CD8-positive, alpha-beta memory T cell (primary cell): Measurements from ENCODE around the gene CALCOCO2. TPM values are rescaled to one million over a fixed set of nuclear protein-coding genes. Genes with fewer than 3 reads are reported as not detected.
"Not testable (repeated sequence)": the region's sequence is repeated elsewhere in the genome, so short reads cannot be mapped to it uniquely, and the experiment has no call there.

ENCODE experiments used
- CTCF ChIA-PET: fragments of 350-600 bp; sonication (Branson Sonifier 250); formaldehyde crosslinking; loops from one replicate; lab custom pipeline; 2021; ENCODE audit warnings: antibody characterized with exemption; lab: Charles Lee
- POLR2A ChIA-PET: fragments of 350-600 bp; sonication (Branson Sonifier 250); formaldehyde crosslinking; loops from one replicate; lab custom pipeline; 2021; ENCODE audit warnings: antibody characterized with exemption; lab: Charles Lee
- DNase-seq, 5 donors: peaks; one replicate each; pipeline versions ENCODE4 v3.0.0 to v3.0.0-alpha.2; 2020 to 2022; ENCODE audit warnings: mixed read lengths in 1 of 5
- H3K27ac ChIP-seq: one replicate; pipeline ENCODE4 v1.7.0; 2013; ENCODE audit warnings: low read depth, mild to moderate bottlenecking, low read length, moderate library complexity
- H3K27me3 ChIP-seq: 2 replicates; pipeline ENCODE4 v1.7.0; 2013; ENCODE audit warnings: low read length, mild to moderate bottlenecking; ENCODE audit not compliant: insufficient read depth, poor library complexity, severe bottlenecking
- H3K36me3 ChIP-seq: 2 replicates; pipeline ENCODE4 v1.7.0; 2013; ENCODE audit warnings: mild to moderate bottlenecking, low read length, moderate library complexity; ENCODE audit not compliant: insufficient read depth
- H3K4me1 ChIP-seq: 2 replicates; pipeline ENCODE4 v1.7.0; 2013; ENCODE audit warnings: mild to moderate bottlenecking, low read length, moderate library complexity; ENCODE audit not compliant: insufficient read depth
- H3K4me3 ChIP-seq: 2 replicates; pipeline ENCODE4 v1.7.0; 2013; ENCODE audit warnings: mild to moderate bottlenecking, low read length
- H3K9me3 ChIP-seq: 2 replicates; pipeline ENCODE4 v1.7.0; 2013; ENCODE audit warnings: mild to moderate bottlenecking, low read length
- H3K27ac Mint-ChIP-seq, 8 donors: one replicate each; pipeline ENCODE4 v1.8.0; 2020 to 2021; ENCODE audit warnings: mixed read lengths in 8 of 8, mild to moderate bottlenecking in 6 of 8, inconsistent platforms in 3 of 8, moderate library complexity in 3 of 8
- H3K27me3 Mint-ChIP-seq, 2 donors: one replicate each; pipeline ENCODE4 v1.8.0; 2020 to 2021; ENCODE audit warnings: mixed read lengths in 2 of 2, mild to moderate bottlenecking in 1 of 2, moderate library complexity in 1 of 2
- H3K36me3 Mint-ChIP-seq, 3 donors: one replicate each; pipeline ENCODE4 v1.8.0; 2020 to 2021; ENCODE audit warnings: mixed read lengths in 3 of 3, inconsistent platforms in 1 of 3, mild to moderate bottlenecking in 1 of 3
- H3K4me1 Mint-ChIP-seq, 3 donors: one replicate each; pipeline ENCODE4 v1.8.0; 2020 to 2021; ENCODE audit warnings: mixed read lengths in 3 of 3, inconsistent platforms in 1 of 3, mild to moderate bottlenecking in 1 of 3
- H3K4me3 Mint-ChIP-seq, 7 donors: one replicate each; pipeline ENCODE4 v1.8.0; 2020 to 2021; ENCODE audit warnings: mixed read lengths in 7 of 7, mild to moderate bottlenecking in 6 of 7, moderate library complexity in 4 of 7, inconsistent platforms in 2 of 7
- H3K9me3 Mint-ChIP-seq, 5 donors: one replicate each; pipeline ENCODE4 v1.8.0; 2020 to 2022; ENCODE audit warnings: mixed read lengths in 5 of 5, mild to moderate bottlenecking in 3 of 5, moderate library complexity in 2 of 5, inconsistent platforms in 1 of 5
- polyA plus RNA-seq: library from polyadenylated mRNA; unstranded; fragments of 300-500 nt; fragmentation: Illumina TruSeq; gene quantifications from one replicate; pipeline ENCODE4 v1.2.3, GENCODE V29; 2021
- total RNA-seq, 2 experiments: library from RNA; stranded (reverse); gene quantifications; one replicate each; pipeline ENCODE4 v1.2.3, GENCODE V29; 2021

Gene CALCOCO2
- total and polyA plus RNA-seq, 3 experiments from 2014 or later, result 57.4 to 182 (median 61.8) TPM

DNA sequence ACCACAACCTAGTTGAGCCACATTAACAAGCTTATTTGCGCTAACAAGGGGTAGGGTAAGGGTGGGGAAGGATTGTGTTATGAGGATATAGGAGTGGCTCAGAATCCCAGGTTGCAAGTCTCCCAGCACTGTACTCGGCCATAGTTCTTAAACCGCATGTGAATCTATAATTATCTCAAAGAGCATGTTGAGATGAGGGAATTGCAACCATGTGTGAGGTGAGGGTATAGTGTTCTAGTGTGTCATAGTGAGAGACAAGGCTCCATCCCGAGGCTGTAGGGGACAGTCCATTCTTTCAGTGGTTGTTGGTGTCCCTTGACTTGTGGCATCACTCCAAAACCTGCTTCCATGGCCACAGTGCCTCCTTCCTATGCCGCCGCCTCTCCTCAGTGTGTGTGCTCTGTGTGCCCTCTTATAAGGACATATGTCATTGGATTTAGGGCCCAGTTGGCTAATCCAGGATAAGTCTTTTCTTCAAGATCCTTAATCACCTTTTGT, 39.0 kb downstream of the CALCOCO2 start:
- peaks cover 0 to under 1% of the 10 kb centered on the region in 2 donors for H3K27me3 Mint-ChIP-seq

DNA sequence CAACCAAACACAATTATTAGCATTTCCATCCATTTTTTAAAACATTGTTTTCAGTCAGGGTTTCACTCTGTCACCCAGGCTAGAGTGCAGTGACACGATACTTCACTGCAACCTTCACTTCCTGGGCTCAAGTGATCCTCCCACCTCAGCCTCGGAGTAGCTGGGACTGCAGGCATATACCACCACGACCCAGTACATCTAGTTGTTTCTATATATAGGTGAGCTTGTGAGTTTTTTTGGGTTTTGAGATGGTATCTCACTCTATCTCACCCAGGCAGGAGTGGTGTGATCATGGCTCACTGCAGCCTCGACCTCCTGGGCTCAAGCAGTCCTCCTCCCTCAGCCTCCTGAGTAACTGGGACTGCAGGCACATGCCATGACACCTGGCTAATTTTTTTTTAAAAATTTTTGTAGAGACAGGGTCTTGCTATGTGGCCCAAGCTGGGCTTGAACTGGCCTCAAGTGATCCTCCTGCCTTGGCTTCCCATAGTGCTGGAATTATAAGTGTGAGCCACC, 40.3 kb downstream of the CALCOCO2 start:
- CTCF ChIA-PET, result interaction anchor here (1.0 to 1.7 kb wide), 2 partner anchors 8 to 13 kb away, joined by 3 read pairs; no protein-coding TSS in a partner anchor
- peaks cover 1 to 3% of the 10 kb centered on the region in 2 donors for H3K27me3 Mint-ChIP-seq

More for the DNA sequence above, 39.0 kb downstream of the CALCOCO2 start:
- no peak overlapping the region for H3K4me3 Mint-ChIP-seq
- H3K4me1 Mint-ChIP-seq, result peaks cover 0 to 7% (median 0%) of the 10 kb centered on the region in 3 donors
- Histone ChIP-seq H3K27me3 (no peaks in the 10 kb centered on the region), H3K27ac (no peak overlapping the region), H3K4me3 (no peak overlapping the region), H3K36me3 (no peaks in the 10 kb centered on the region), H3K4me1 (no peaks in the 10 kb centered on the region), H3K9me3 (no peaks in the 10 kb centered on the region)
- H3K27ac Mint-ChIP-seq, result peak overlapping the region in 1 of 8 donors; percentile 43
- ChIA-PET POLR2A (no interaction called here), CTCF (interaction anchor here (3.3 kb wide), 1 partner anchor 9 kb away, joined by 17 read pairs; no protein-coding TSS in a partner anchor)
- peaks cover 0 to 9% (median 7%) of the 10 kb centered on the region in 3 donors for H3K36me3 Mint-ChIP-seq
- no peak for DNase-seq
- no peaks in the 10 kb centered on the region for H3K9me3 Mint-ChIP-seq

DNA sequence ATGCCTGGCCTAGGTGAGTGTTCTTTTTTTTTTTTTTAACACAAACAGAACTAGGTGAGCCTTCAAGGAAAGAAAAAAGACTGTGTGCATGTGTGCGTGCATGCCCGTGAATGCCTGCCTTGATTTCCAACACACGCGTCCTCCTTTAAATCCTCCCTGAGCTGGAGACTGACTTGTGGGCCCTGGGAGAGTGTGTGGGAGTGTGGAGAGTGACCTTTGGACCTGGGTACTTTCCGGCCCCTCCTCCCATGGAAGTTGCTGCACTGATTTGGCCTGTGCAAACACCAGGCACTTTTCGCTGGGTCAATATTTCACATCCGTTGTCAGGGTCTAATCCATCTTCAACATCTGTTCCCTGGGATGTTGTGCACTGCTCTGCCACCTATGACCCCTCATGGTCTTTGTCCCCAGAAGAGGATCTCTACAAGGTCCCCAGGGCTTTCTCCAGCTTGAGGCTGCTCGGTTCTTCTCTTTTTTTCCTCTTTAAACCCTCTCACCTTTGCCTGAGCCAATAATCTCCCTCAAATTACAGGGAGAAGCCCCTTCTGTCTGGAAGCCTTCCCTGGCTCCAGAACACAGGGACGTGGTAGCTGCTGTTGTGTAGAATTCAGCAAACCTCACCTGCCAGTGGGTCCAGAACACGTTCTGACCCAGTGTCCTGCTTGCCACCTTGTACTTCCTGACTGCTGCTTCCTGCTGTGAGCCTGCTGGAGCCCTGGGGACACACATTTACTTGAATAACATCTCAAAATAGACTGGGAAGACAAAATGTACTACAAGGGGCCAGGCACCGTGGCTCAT, 40.9 kb downstream of the CALCOCO2 start:
- Mint-ChIP-seq H3K4me3 (no peak overlapping the region), H3K27me3 (peaks cover 2 to 5% of the 10 kb centered on the region in 2 donors), H3K4me1 (peaks cover 0 to 7% (median 0%) of the 10 kb centered on the region in 3 donors), H3K36me3 (no peaks in the 10 kb centered on the region), H3K9me3 (no peaks in the 10 kb centered on the region), H3K27ac (peak overlapping the region in 1 of 8 donors; percentile 23)
- no peak for DNase-seq
- no peak overlapping the region for H3K4me3 ChIP-seq
- no peak overlapping the region for H3K27ac ChIP-seq
- no peaks in the 10 kb centered on the region for H3K27me3 ChIP-seq
- ChIA-PET CTCF (interaction anchor here (1.0 to 1.7 kb wide), 2 partner anchors 8 to 12 kb away, joined by 3 read pairs; no protein-coding TSS in a partner anchor), POLR2A (interaction anchor here (0.7 kb wide), 1 partner anchor 1037 kb away, joined by 5 read pairs; no protein-coding TSS in a partner anchor)
- H3K9me3 ChIP-seq, result no peaks in the 10 kb centered on the region
- H3K4me1 ChIP-seq, result no peaks in the 10 kb centered on the region
- no peaks in the 10 kb centered on the region for H3K36me3 ChIP-seq

More for the DNA sequence above, 40.3 kb downstream of the CALCOCO2 start:
- Histone ChIP-seq H3K36me3 (no peaks in the 10 kb centered on the region), H3K27ac (no peak overlapping the region), H3K27me3 (no peaks in the 10 kb centered on the region), H3K4me3 (no peak overlapping the region), H3K4me1 (no peaks in the 10 kb centered on the region), H3K9me3 (no peaks in the 10 kb centered on the region)
- H3K9me3 Mint-ChIP-seq, result no peaks in the 10 kb centered on the region
- no peak overlapping the region for H3K27ac Mint-ChIP-seq
- POLR2A ChIA-PET, result no interaction called here
- no peak for DNase-seq
- H3K4me1 Mint-ChIP-seq, result peaks cover 0 to 7% (median 0%) of the 10 kb centered on the region in 3 donors
- no peak overlapping the region for H3K4me3 Mint-ChIP-seq
- peaks cover 0 to 3% (median 1%) of the 10 kb centered on the region in 3 donors for H3K36me3 Mint-ChIP-seq

DNA sequence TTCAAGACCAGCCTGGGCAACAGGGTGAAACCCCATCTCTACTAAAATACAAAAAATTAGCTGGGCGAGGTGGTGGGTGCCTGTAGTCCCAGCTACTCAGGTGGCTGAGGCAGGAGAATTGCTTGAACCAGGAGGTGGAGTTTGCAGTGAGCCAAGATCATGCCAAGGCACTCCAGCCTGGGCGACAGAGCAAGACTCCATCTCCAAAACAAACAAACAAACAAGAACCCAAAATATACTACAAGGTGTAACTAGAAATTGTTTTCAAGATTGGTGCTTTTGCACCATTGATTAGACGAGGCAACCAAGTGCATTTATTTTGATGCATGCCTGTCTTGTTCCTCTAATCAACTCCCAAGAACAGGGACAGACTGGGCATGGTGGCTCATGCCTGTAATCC, 41.6 kb downstream of the CALCOCO2 start:
- H3K27ac Mint-ChIP-seq, POLR2A ChIA-PET, H3K9me3 Mint-ChIP-seq, H3K4me3 Mint-ChIP-seq, H3K27me3 Mint-ChIP-seq, H3K27me3 ChIP-seq, H3K4me1 ChIP-seq, H3K4me1 Mint-ChIP-seq, H3K9me3 ChIP-seq, H3K36me3 Mint-ChIP-seq, DNase-seq, H3K27ac ChIP-seq, H3K4me3 ChIP-seq, H3K36me3 ChIP-seq: not testable (repeated sequence)
- CTCF ChIA-PET, result interaction anchor here (1.7 to 1.8 kb wide), 2 partner anchors 9 to 12 kb away, joined by 3 to 6 read pairs; no protein-coding TSS in a partner anchor

DNA sequence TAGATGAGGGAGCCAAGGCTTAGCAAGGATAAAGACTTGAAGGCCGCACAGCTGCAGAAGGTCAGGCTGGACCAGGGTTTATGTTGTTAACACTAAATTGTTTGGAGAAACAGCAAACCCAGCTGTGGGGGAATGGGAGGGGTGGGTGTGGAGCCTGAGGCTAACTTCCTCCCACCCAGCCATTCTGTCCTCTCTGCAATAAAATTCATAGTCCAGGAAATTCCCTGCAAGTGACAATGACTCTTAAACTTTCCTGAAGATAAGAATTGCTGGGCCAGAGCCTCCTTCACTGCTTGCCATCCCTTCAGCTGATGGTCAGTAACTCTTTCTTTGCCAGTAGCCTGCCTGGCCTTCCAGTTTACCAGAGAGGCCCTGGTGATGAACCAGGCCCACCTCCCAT, 42.4 kb downstream of the CALCOCO2 start:
- ChIA-PET POLR2A (no interaction called here), CTCF (interaction anchor here (0.9 to 1.8 kb wide), 5 partner anchors 9 to 60 kb away, joined by 3 to 6 read pairs (median 5); partner anchors contain the start of gene TTLL6)
- Histone ChIP-seq H3K36me3 (no peaks in the 10 kb centered on the region), H3K4me1 (no peaks in the 10 kb centered on the region), H3K27me3 (no peaks in the 10 kb centered on the region), H3K9me3 (no peaks in the 10 kb centered on the region), H3K27ac (no peak overlapping the region), H3K4me3 (no peak overlapping the region)
- Mint-ChIP-seq H3K9me3 (no peaks in the 10 kb centered on the region), H3K27ac (no peak overlapping the region), H3K4me3 (no peak overlapping the region), H3K27me3 (peaks cover 5 to 9% of the 10 kb centered on the region in 2 donors), H3K36me3 (no peaks in the 10 kb centered on the region), H3K4me1 (peaks cover 0 to 7% (median 0%) of the 10 kb centered on the region in 3 donors)
- DNase-seq, result no peak

DNA sequence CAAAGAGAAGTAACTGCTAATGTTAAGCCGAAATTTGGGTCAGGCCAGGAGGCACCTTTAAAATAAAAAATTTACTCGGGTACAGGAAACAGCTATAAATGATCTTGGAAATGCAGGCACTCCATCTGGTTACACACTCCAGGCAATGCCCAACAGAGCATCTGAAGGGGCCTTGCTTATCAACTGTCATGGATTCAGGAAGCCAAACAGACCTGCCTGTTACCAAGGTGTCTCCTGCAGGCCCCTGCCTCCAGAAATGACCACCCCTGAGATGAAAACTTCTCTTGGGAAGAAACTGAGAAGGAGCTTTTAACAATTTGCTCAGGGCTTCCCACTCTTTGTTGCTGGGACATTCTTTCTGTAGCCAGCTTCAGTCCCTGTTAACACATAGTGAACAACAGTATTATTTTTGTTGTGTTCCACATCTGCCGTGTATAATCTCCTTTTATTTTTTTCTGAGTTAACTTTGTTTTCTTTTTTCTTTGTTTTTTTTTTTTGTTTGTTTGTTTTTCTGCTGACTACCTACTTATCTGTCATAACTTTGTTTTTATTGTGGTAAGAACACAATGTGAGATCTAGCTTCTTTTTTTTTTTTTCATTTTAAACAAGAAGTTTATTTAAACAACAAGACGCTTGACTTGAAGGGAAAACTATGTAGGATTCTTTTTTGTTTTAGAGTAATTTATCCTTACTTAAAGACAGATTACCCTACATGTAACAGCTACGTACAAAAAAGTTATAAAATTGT, 43.0 kb downstream of the CALCOCO2 start:
- Mint-ChIP-seq H3K9me3 (no peaks in the 10 kb centered on the region), H3K36me3 (no peaks in the 10 kb centered on the region), H3K27me3 (peaks cover 5 to 9% of the 10 kb centered on the region in 2 donors), H3K4me1 (peaks cover 0 to 7% (median 0%) of the 10 kb centered on the region in 3 donors), H3K27ac (no peak overlapping the region), H3K4me3 (no peak overlapping the region)
- Histone ChIP-seq H3K4me1 (no peaks in the 10 kb centered on the region), H3K36me3 (no peaks in the 10 kb centered on the region), H3K9me3 (no peaks in the 10 kb centered on the region), H3K27ac (no peak overlapping the region), H3K27me3 (no peaks in the 10 kb centered on the region), H3K4me3 (no peak overlapping the region)
- DNase-seq, result no peak
- CTCF ChIA-PET, result interaction anchor here (0.6 to 1.8 kb wide), 7 partner anchors 8 to 778 kb away, joined by 3 to 6 read pairs (median 4); partner anchors contain the start of gene TTLL6
- POLR2A ChIA-PET, result interaction anchor here (0.7 kb wide), 1 partner anchor 39 kb away, joined by 3 read pairs; no protein-coding TSS in a partner anchor
